ENCODE results near the gene EPHA7. TPM values are rescaled to one million over a fixed set of nuclear protein-coding genes. Genes with fewer than 3 reads are reported as not detected.

EPHA7 gene
- total RNA-seq, 3 donors from 2014 or later = 0.66 to 1.8 (median 0.80) TPM

DNA sequence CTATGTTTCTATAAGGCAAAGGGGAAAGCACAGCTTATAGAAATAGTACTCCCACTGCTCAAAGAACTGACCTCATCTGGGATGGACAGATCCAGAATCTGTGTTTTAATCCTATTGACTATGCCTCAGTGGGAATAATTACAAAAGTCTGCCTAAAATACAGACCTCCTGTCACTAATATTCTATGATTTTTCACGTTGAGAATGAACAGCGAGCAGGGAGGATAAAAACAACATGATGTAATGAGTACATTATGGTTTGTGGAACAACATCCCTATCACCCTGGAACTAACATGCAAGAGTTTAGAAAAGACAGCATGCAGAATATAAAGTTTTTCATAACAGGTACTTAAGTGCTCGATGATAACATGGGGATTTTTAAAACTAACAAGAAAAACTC is 53.9 kb downstream of the EPHA7 start:
- Histone ChIP-seq H3K4me3 (no peak overlapping the region), H3K4me1 (no peaks in the 10 kb centered on the region), H3K36me3 (no peaks in the 10 kb centered on the region), H3K27me3 (no peaks in the 10 kb centered on the region), H3K27ac (no peak overlapping the region), H3K9me3 (no peaks in the 10 kb centered on the region)
- intact Hi-C loops (cut with DNase I; ENCODE audit: low total_unique reads) = no loop called here
- DNase-seq (ENCODE audit: low spot score in 2 of 2) = no peak
- no peak for TF ChIP-seq POLR2A (IDR thresholded peaks at IDR 0.05)
- no peak for TF ChIP-seq POLR2AphosphoS5 (IDR thresholded peaks at IDR 0.05)
- TF ChIP-seq, protein P1, sequence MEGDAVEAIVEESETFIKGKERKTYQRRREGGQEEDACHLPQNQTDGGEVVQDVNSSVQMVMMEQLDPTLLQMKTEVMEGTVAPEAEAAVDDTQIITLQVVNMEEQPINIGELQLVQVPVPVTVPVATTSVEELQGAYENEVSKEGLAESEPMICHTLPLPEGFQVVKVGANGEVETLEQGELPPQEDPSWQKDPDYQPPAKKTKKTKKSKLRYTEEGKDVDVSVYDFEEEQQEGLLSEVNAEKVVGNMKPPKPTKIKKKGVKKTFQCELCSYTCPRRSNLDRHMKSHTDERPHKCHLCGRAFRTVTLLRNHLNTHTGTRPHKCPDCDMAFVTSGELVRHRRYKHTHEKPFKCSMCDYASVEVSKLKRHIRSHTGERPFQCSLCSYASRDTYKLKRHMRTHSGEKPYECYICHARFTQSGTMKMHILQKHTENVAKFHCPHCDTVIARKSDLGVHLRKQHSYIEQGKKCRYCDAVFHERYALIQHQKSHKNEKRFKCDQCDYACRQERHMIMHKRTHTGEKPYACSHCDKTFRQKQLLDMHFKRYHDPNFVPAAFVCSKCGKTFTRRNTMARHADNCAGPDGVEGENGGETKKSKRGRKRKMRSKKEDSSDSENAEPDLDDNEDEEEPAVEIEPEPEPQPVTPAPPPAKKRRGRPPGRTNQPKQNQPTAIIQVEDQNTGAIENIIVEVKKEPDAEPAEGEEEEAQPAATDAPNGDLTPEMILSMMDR (IDR thresholded peaks at IDR 0.05) = no peak

GRCh38 chr6:93358435-93358834 is 60.9 kb downstream of the EPHA7 start:
- Histone ChIP-seq H3K4me3 (no peak overlapping the region), H3K9me3 (no peaks in the 10 kb centered on the region), H3K27ac (no peak overlapping the region), H3K27me3 (no peaks in the 10 kb centered on the region), H3K4me1 (no peaks in the 10 kb centered on the region), H3K36me3 (no peaks in the 10 kb centered on the region)
- DNase-seq (ENCODE audit: low spot score in 2 of 2) = no peak
- intact Hi-C loops (cut with DNase I; ENCODE audit: low total_unique reads) = no loop called here
- TF ChIP-seq, protein P1 (IDR thresholded peaks at IDR 0.05) = no peak
- no peak for TF ChIP-seq POLR2AphosphoS5 (IDR thresholded peaks at IDR 0.05)
- no peak for TF ChIP-seq POLR2A (IDR thresholded peaks at IDR 0.05)

- intact Hi-C loops (cut with DNase I; ENCODE audit: low total_unique reads) = no loop called here
- no peaks in the 10 kb centered on the region for H3K9me3 ChIP-seq
- TF ChIP-seq POLR2AphosphoS5 (IDR thresholded peaks at IDR 0.05) (no peak), POLR2A (IDR thresholded peaks at IDR 0.05) (no peak)
- TF ChIP-seq, protein P1 (IDR thresholded peaks at IDR 0.05) = no peak
- no peak overlapping the region for H3K4me3 ChIP-seq
- H3K27ac ChIP-seq = no peak overlapping the region
- no peaks in the 10 kb centered on the region for H3K36me3 ChIP-seq
- no peaks in the 10 kb centered on the region for H3K27me3 ChIP-seq
- H3K4me1 ChIP-seq = no peaks in the 10 kb centered on the region
- DNase-seq (ENCODE audit: low spot score in 2 of 2) = no peak
Observed at GRCh38 chr6:93352604-93353003, 66.8 kb downstream of the EPHA7 start.

- intact Hi-C loops (cut with DNase I; ENCODE audit: low total_unique reads) = no loop called here
- no peaks in the 10 kb centered on the region for H3K9me3 ChIP-seq
- H3K4me3 ChIP-seq = no peak overlapping the region
- H3K27me3 ChIP-seq = no peaks in the 10 kb centered on the region
- no peak overlapping the region for H3K27ac ChIP-seq
- no peak for DNase-seq (ENCODE audit: low spot score in 2 of 2)
- H3K4me1 ChIP-seq = no peaks in the 10 kb centered on the region
- no peaks in the 10 kb centered on the region for H3K36me3 ChIP-seq
- TF ChIP-seq POLR2A (IDR thresholded peaks at IDR 0.05) = no peak
- TF ChIP-seq, protein P1 (IDR thresholded peaks at IDR 0.05) = no peak
Observed at GRCh38 chr6:93351222-93351621, 68.1 kb downstream of the EPHA7 start.

DNA sequence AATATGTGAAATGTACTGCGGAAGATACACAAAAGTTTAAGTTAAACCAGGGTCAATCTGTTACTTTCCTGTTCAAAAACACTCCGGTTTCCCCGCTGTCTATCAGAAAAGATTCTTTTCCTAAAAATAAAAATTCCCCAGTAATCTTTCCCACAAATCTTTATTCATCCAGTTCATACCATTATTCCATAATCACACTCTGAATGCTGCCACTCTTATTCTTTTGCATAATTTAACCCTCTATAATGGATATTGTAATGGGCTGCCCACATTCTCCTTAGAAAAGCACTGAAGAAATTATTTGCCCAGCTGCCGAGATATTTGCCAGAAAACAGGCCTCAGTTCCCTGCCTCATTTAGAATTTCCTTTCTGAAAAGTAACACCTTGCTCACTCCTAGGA is 68.6 kb downstream of the EPHA7 start:
- Histone ChIP-seq H3K27ac (no peak overlapping the region), H3K36me3 (no peaks in the 10 kb centered on the region), H3K4me1 (no peaks in the 10 kb centered on the region), H3K27me3 (no peaks in the 10 kb centered on the region), H3K4me3 (no peak overlapping the region), H3K9me3 (no peaks in the 10 kb centered on the region)
- TF ChIP-seq POLR2AphosphoS5 (IDR thresholded peaks at IDR 0.05) (no peak), POLR2A (IDR thresholded peaks at IDR 0.05) (no peak)
- TF ChIP-seq, protein P1 (IDR thresholded peaks at IDR 0.05) = no peak
- DNase-seq (ENCODE audit: low spot score in 2 of 2) = no peak
- intact Hi-C loops (cut with DNase I; ENCODE audit: low total_unique reads) = no loop called here

Measured in breast epithelium (tissue), 4 donors.